Endodermal cell (in vitro differentiated cells): Measurements from ENCODE around the gene RTN1. TPM values are rescaled to one million over a fixed set of nuclear protein-coding genes. Genes with fewer than 3 reads are reported as not detected.
A peak's percentile ranks its signal among the peaks of the same experiment; 100 is the strongest.

ENCODE experiments used
- DNase-seq: peaks from one replicate; pipeline ENCODE4 v3.0.0-alpha.2; 2017
- H3K27ac ChIP-seq: 2 replicates; pipeline ENCODE4 v1.5.1; 2013; ENCODE audit warnings: mild to moderate bottlenecking, low read depth, low read length, moderate library complexity
- H3K27me3 ChIP-seq: 2 replicates; pipeline ENCODE4 v1.6.1; 2013; ENCODE audit warnings: mild to moderate bottlenecking, low read length, moderate library complexity; ENCODE audit not compliant: insufficient read depth, control insufficient read depth, poor library complexity, severe bottlenecking
- H3K36me3 ChIP-seq: 2 replicates; pipeline ENCODE4 v1.7.0; 2013; ENCODE audit warnings: mild to moderate bottlenecking, low read length, moderate library complexity; ENCODE audit not compliant: control insufficient read depth, insufficient read depth
- H3K4me1 ChIP-seq: one replicate; pipeline ENCODE4 v1.7.0; 2013; ENCODE audit warnings: low read length; ENCODE audit not compliant: control insufficient read depth, insufficient read depth
- H3K4me3 ChIP-seq: 2 replicates; pipeline ENCODE4 v1.5.1; 2013; ENCODE audit warnings: mild to moderate bottlenecking, low read length, moderate library complexity
- H3K9ac ChIP-seq: 2 replicates; pipeline ENCODE4 v1.6.1; 2013; ENCODE audit warnings: mild to moderate bottlenecking, low read length, moderate library complexity; ENCODE audit not compliant: poor library complexity, severe bottlenecking; ENCODE audit errors: extremely low read depth
- H3K9me3 ChIP-seq: 2 replicates; pipeline ENCODE4 v1.6.1; 2013; ENCODE audit warnings: mild to moderate bottlenecking, low read length, moderate library complexity; ENCODE audit not compliant: control insufficient read depth
- H3K27ac Mint-ChIP-seq: 2 replicates; pipeline ENCODE4 v1.8.0; 2020; ENCODE audit warnings: mixed read lengths
- H3K27me3 Mint-ChIP-seq: 2 replicates; pipeline ENCODE4 v1.8.0; 2021; ENCODE audit warnings: mild to moderate bottlenecking, mixed read lengths; ENCODE audit not compliant: insufficient read depth
- H3K36me3 Mint-ChIP-seq: 2 replicates; pipeline ENCODE4 v1.8.0; 2020; ENCODE audit warnings: low read depth, mixed read lengths
- H3K4me1 Mint-ChIP-seq: 2 replicates; pipeline ENCODE4 v1.8.0; 2020; ENCODE audit warnings: mixed read lengths
- H3K4me3 Mint-ChIP-seq: 2 replicates; pipeline ENCODE4 v1.8.0; 2020; ENCODE audit warnings: mild to moderate bottlenecking, moderate library complexity, mixed read lengths
- H3K9me3 Mint-ChIP-seq: 2 replicates; pipeline ENCODE4 v1.8.0; 2020; ENCODE audit warnings: mild to moderate bottlenecking, mixed read lengths
- WGBS, 2 experiments: methylation state at CpG; one replicate each; pipeline versions ENCODE4 v1.1.5 to v1.1.7; 2013; ENCODE audit warnings: missing lambda C conversion rate in 2 of 2, mixed read lengths in 1 of 2; ENCODE audit not compliant: insufficient coverage in 1 of 2, insufficient read length in 1 of 2; 5-methylcytosine and 5-hydroxymethylcytosine counted together
- total RNA-seq, 2 donors: library from RNA; stranded (reverse); fragmentation: NEBNext Ultra II Directional in 1 of 2; extraction: Animal tissue kit (Norgen Biotek cat#: 25700) in 1 of 2; gene quantifications; 2 replicates in 1 of 2; 3 replicates in 1 of 2; pipeline ENCODE4 v1.2.1, GENCODE V29; 2021
- TF ChIP-seq, protein P1 (sequence below): fragments of 200-600 bp; sonication (generic); conservative IDR thresholded peaks from 2 replicates; pipeline ENCODE4 v1.5.0; 2021; ENCODE audit warnings: antibody characterized with exemption, mild to moderate bottlenecking

The RTN1 gene
- total RNA-seq, 2 donors from 2014 or later = 5.5 to 5.9 TPM

GRCh38 chr14:59754256-59754655, 116.3 kb downstream of the RTN1 start:
- DNase-seq = no peak
- H3K36me3 Mint-ChIP-seq = no peaks in the 10 kb centered on the region
- Histone ChIP-seq H3K27me3 (no peaks in the 10 kb centered on the region), H3K4me3 (peak overlapping the region; percentile 17), H3K9ac (no peak overlapping the region), H3K27ac (no peak overlapping the region), H3K4me1 (peaks cover 8% of the 10 kb centered on the region), H3K9me3 (no peaks in the 10 kb centered on the region), H3K36me3 (no peaks in the 10 kb centered on the region)
- peaks cover 32% of the 10 kb centered on the region for H3K4me1 Mint-ChIP-seq
- no peaks in the 10 kb centered on the region for H3K9me3 Mint-ChIP-seq
- no peak overlapping the region for H3K4me3 Mint-ChIP-seq
- no peak overlapping the region for H3K27ac Mint-ChIP-seq
- TF ChIP-seq, protein P1, sequence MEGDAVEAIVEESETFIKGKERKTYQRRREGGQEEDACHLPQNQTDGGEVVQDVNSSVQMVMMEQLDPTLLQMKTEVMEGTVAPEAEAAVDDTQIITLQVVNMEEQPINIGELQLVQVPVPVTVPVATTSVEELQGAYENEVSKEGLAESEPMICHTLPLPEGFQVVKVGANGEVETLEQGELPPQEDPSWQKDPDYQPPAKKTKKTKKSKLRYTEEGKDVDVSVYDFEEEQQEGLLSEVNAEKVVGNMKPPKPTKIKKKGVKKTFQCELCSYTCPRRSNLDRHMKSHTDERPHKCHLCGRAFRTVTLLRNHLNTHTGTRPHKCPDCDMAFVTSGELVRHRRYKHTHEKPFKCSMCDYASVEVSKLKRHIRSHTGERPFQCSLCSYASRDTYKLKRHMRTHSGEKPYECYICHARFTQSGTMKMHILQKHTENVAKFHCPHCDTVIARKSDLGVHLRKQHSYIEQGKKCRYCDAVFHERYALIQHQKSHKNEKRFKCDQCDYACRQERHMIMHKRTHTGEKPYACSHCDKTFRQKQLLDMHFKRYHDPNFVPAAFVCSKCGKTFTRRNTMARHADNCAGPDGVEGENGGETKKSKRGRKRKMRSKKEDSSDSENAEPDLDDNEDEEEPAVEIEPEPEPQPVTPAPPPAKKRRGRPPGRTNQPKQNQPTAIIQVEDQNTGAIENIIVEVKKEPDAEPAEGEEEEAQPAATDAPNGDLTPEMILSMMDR = no peak
- 78 to 80% methylated on average over 1 to 4 of the region's 4 CpGs for WGBS, 2 experiments
- H3K27me3 Mint-ChIP-seq = peaks cover 3% of the 10 kb centered on the region

DNA sequence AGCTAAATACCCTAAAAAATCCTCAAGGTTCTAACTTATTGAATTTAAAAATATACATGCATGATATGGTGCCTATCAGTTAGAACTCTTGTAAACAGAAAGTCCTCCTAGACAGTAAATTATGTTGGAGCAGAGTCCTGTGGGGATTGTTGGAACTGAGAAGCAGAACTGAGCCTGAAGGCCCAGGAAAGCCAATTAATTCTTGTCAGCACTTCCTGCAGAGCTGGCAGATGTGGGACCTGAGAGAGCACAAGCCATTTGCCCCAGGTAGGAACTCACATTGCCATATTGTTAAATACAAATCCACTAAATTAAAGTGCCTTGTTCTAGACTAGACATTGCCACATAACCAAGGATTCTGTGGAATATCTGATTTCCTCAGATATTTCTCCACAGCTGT, 117.1 kb downstream of the RTN1 start:
- Mint-ChIP-seq H3K27ac (no peak overlapping the region), H3K4me1 (peaks cover 32% of the 10 kb centered on the region), H3K9me3 (no peaks in the 10 kb centered on the region), H3K36me3 (no peaks in the 10 kb centered on the region), H3K27me3 (peaks cover 3% of the 10 kb centered on the region), H3K4me3 (no peak overlapping the region)
- DNase-seq = no peak
- H3K27ac ChIP-seq = no peak overlapping the region
- TF ChIP-seq, protein P1 = no peak
- H3K27me3 ChIP-seq = no peaks in the 10 kb centered on the region
- no peak overlapping the region for H3K9ac ChIP-seq
- peak overlapping the region; percentile 10 for H3K4me3 ChIP-seq
- H3K9me3 ChIP-seq = no peaks in the 10 kb centered on the region
- H3K4me1 ChIP-seq = peaks cover 8% of the 10 kb centered on the region
- H3K36me3 ChIP-seq = no peaks in the 10 kb centered on the region

DNA sequence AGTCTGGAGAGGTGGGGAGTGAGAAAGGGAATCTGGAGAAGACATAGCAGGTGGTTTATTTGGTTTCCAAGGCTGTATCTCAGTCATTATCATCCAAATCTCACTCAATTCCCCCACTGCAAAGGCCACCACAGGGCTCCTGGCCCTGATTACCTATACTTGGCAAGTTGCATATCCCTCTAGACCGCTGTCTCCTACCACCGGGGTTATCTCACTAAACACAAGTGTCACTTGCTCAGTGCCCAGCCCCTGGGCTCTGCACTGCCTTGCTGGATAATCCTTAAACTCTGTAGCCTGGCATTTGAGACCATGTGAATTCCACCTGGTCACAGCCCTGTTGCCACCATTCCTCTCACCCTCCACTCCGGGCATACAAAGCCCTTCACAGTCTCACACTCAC, 119.0 kb downstream of the RTN1 start:
- Mint-ChIP-seq H3K9me3 (no peaks in the 10 kb centered on the region), H3K27me3 (no peaks in the 10 kb centered on the region), H3K27ac (no peak overlapping the region), H3K4me1 (peaks cover 34% of the 10 kb centered on the region), H3K4me3 (no peak overlapping the region), H3K36me3 (no peaks in the 10 kb centered on the region)
- no peak overlapping the region for H3K27ac ChIP-seq
- no peak overlapping the region for H3K9ac ChIP-seq
- no peaks in the 10 kb centered on the region for H3K9me3 ChIP-seq
- H3K36me3 ChIP-seq = no peaks in the 10 kb centered on the region
- no peaks in the 10 kb centered on the region for H3K27me3 ChIP-seq
- WGBS, 2 experiments = 73 to 100% methylated on average over 1 to 3 of the region's 3 CpGs
- peaks cover 8% of the 10 kb centered on the region for H3K4me1 ChIP-seq
- TF ChIP-seq, protein P1 = no peak
- DNase-seq = peak; percentile 56
- H3K4me3 ChIP-seq = no peak overlapping the region
